HepG2 (cell line): ENCODE data around the gene RAMAC. TPM values are rescaled to one million over a fixed set of nuclear protein-coding genes. Genes with fewer than 3 reads are reported as not detected.

Experiments
- ATAC-seq: fragments of 200-7000 bp; cut with Tn5 transposase; 3 replicates; pipeline ENCODE4 v1.9.1; 2020; ENCODE audit warnings: mild to moderate bottlenecking, moderate library complexity
- BruUV-seq: library from RNA; stranded (reverse); fragments of 400-500 nt; replicated peaks from 2 replicates; lab custom pipeline; 2021; lab: Mats Ljungman, UMichigan
- CTCF ChIA-PET: fragments of 300-600 bp; formaldehyde crosslinking; extraction: SDS; loops from one replicate; lab custom pipeline; 2021; ENCODE audit warnings: low total read pairs, inconsistent platforms, low intra/inter-chr PET ratio; lab: Yijun Ruan, JAX
- POLR2A ChIA-PET: fragments of 350-600 bp; sonication (Branson Sonifier 250); formaldehyde crosslinking; loops from one replicate; lab custom pipeline; 2020; ENCODE audit warnings: antibody characterized with exemption, inconsistent platforms; lab: Yijun Ruan, JAX
- DNase-seq: peaks from one replicate; pipeline ENCODE4 v3.0.0-alpha.2; 2015; ENCODE audit warnings: low spot score
- FAIRE-seq: peaks from 3 replicates; lab custom pipeline; 2011; peaks lifted over from hg19 to GRCh38; lab: Jason Lieb, UNC
- H2AFZ ChIP-seq: one replicate; pipeline ENCODE4 v1.6.1; 2011; ENCODE audit warnings: low read length, inconsistent platforms
- H3K27ac ChIP-seq: fragments of 300-600 bp; 3 replicates; pipeline ENCODE4 v1.8.0; 2011; ENCODE audit warnings: mixed run types, mild to moderate bottlenecking, mixed read lengths, low read length, inconsistent platforms; ENCODE audit not compliant: insufficient read depth; ENCODE audit errors: extremely low read length
- H3K27me3 ChIP-seq, 2 experiments: fragments of 200-600 bp in 1 of 2; 2 replicates in 1 of 2; 3 replicates in 1 of 2; pipeline versions ENCODE4 v1.6.0 to v1.8.0; 2011; ENCODE audit warnings: low read length in 2 of 2, mild to moderate bottlenecking in 2 of 2, moderate library complexity in 2 of 2, inconsistent platforms in 1 of 2; ENCODE audit not compliant: insufficient read depth in 2 of 2, control insufficient read depth in 1 of 2
- H3K36me3 ChIP-seq, 2 experiments: fragments of 200-600 bp in 1 of 2; replicated peaks in 1 of 2; 2 replicates in 1 of 2; 3 replicates in 1 of 2; pipeline versions ENCODE4 v1.5.1 to v1.8.0; 2011; ENCODE audit warnings: low read length in 2 of 2, inconsistent platforms in 1 of 2; ENCODE audit not compliant: insufficient read depth in 2 of 2, control insufficient read depth in 1 of 2
- H3K4me1 ChIP-seq: 2 replicates; pipeline ENCODE4 v1.5.1; 2012; ENCODE audit warnings: low read length, inconsistent platforms; ENCODE audit not compliant: insufficient read depth
- H3K4me2 ChIP-seq: 2 replicates; pipeline ENCODE4 v1.6.0; 2011; ENCODE audit warnings: low read depth, low read length, inconsistent platforms
- H3K4me3 ChIP-seq, 3 experiments: fragments of 200-600 bp in 1 of 3; sonication (generic), shearing (Covaris generic) in 1 of 3; replicated peaks in 1 of 3; 2 replicates each; pipeline ENCODE4 v1.5.1; 2011 to 2016; ENCODE audit warnings: low read length in 3 of 3, inconsistent platforms in 2 of 3, low read depth in 2 of 3, mild to moderate bottlenecking in 2 of 3, control low read depth in 1 of 3, mixed read lengths in 1 of 3; ENCODE audit not compliant: insufficient read depth in 1 of 3
- H3K79me2 ChIP-seq: one replicate; pipeline ENCODE4 v1.6.1; 2011; ENCODE audit warnings: low read length, inconsistent platforms; ENCODE audit not compliant: insufficient read depth
- H3K9ac ChIP-seq: 2 replicates; pipeline ENCODE4 v1.6.0; 2011; ENCODE audit warnings: mild to moderate bottlenecking, low read depth, low read length, inconsistent platforms; ENCODE audit not compliant: insufficient read depth
- H3K9me3 ChIP-seq: 2 replicates; pipeline ENCODE4 v1.5.1; 2012; ENCODE audit warnings: mild to moderate bottlenecking, low read length
- H4K20me1 ChIP-seq: 2 replicates; pipeline ENCODE4 v1.6.0; 2011; ENCODE audit warnings: inconsistent platforms, mild to moderate bottlenecking, low read length, moderate library complexity; ENCODE audit not compliant: insufficient read depth
- HOXA9 ChIP-seq: sonication (generic); formaldehyde crosslinking; IDR thresholded peaks from 2 replicates; pipeline ENCODE4 v1.8.1; 2022; ENCODE audit warnings: missing genetic modification reagents, mild to moderate bottlenecking, moderate library complexity, borderline replicate concordance
- IRF2 ChIP-seq: IDR thresholded peaks from 2 replicates; pipeline ENCODE4 v1.6.1; 2018; ENCODE audit warnings: missing genetic modification reagents, missing compliant biosample characterization
- KLF6 ChIP-seq: IDR thresholded peaks from 2 replicates; pipeline ENCODE4 v1.8.0; 2016; ENCODE audit warnings: missing biosample characterization, missing genetic modification reagents
- PLRG1 ChIP-seq: fragments of 450-650 bp; conservative IDR thresholded peaks from 2 replicates; pipeline ENCODE4 v1.6.1; 2016
- REXO4 ChIP-seq: sonication (generic); formaldehyde crosslinking; IDR thresholded peaks from 2 replicates; pipeline ENCODE4 v1.8.0; 2022; ENCODE audit warnings: missing genetic modification reagents, mild to moderate bottlenecking, borderline replicate concordance
- SIX4 ChIP-seq: sonication (generic); formaldehyde crosslinking; IDR thresholded peaks from 2 replicates; pipeline ENCODE4 v1.4.0; 2020; ENCODE audit warnings: missing genetic modification reagents
- TAF1 ChIP-seq: sonication (generic); formaldehyde crosslinking; IDR thresholded peaks from 2 replicates; pipeline ENCODE4 v1.4.0; 2020; ENCODE audit warnings: missing genetic modification reagents
- ZBTB21 ChIP-seq: sonication (generic); formaldehyde crosslinking; IDR thresholded peaks from 2 replicates; pipeline ENCODE4 v1.4.0; 2020; ENCODE audit warnings: missing genetic modification reagents
- ZMYM3 ChIP-seq: sonication (generic); formaldehyde crosslinking; IDR thresholded peaks from 2 replicates; pipeline ENCODE4 v1.5.1; 2020; ENCODE audit warnings: mild to moderate bottlenecking, missing genetic modification reagents
- ZNF749 ChIP-seq: sonication (generic); formaldehyde crosslinking; IDR thresholded peaks from 2 replicates; pipeline ENCODE4 v1.8.0; 2022; ENCODE audit warnings: mild to moderate bottlenecking, missing genetic modification reagents, moderate library complexity, borderline replicate concordance
- ZSCAN9 ChIP-seq: IDR thresholded peaks from 2 replicates; pipeline ENCODE4 v1.6.1; 2016; ENCODE audit warnings: borderline replicate concordance
- whole genome bisulfite sequencing: methylation state at CpG from one replicate; pipeline ENCODE4 v1.1.6; 2017; ENCODE audit warnings: low lambda C conversion rate; 5-methylcytosine and 5-hydroxymethylcytosine counted together
- in situ Hi-C: cut with HindIII; loops from 2 replicates; pipeline ENCODE4 v1.10.0; 2017; ENCODE audit warnings: low pct_unique_long_range_greater_than_20kb; ENCODE audit not compliant: extremely low pct_ligation_motif_present
- intact Hi-C: fragments of 100-400 bp; cut with micrococcal nuclease; formaldehyde crosslinking; loops from one replicate; pipeline ENCODE4 v1.10.0; 2022; ENCODE audit not compliant: unreplicated experiment
- polyA plus RNA-seq, 8 experiments: library from polyadenylated mRNA; depleted of rRNA in 3 of 8; stranded (reverse) in 7 of 8; unstranded in 1 of 8; fragments of >200 nt; fragmentation: Illumina TruSeq in 4 of 8; extraction: Trizol in 4 of 8; gene quantifications; 2 replicates each; pipeline versions ENCODE4 v1.2.1 to v1.2.3, GENCODE V29; 2011 to 2016; ENCODE audit warnings: low read depth in 4 of 8, missing spikeins in 1 of 8, mixed read lengths in 1 of 8; ENCODE audit not compliant: insufficient read depth in 1 of 8
- total RNA-seq, 5 experiments: library from RNA; depleted of rRNA; stranded (reverse); fragments of >200 nt; fragmentation: Illumina TruSeq; extraction: Trizol; gene quantifications; 2 replicates each; pipeline ENCODE4 v1.2.3, GENCODE V29; 2016; ENCODE audit warnings: low read depth in 1 of 5

RAMAC gene
- total and polyA plus RNA-seq, 2 of the 13 experiments (the other 11 are each of a cell fraction or from before 2014, with no cell fraction given): 22.2 to 45.9 TPM

DNA sequence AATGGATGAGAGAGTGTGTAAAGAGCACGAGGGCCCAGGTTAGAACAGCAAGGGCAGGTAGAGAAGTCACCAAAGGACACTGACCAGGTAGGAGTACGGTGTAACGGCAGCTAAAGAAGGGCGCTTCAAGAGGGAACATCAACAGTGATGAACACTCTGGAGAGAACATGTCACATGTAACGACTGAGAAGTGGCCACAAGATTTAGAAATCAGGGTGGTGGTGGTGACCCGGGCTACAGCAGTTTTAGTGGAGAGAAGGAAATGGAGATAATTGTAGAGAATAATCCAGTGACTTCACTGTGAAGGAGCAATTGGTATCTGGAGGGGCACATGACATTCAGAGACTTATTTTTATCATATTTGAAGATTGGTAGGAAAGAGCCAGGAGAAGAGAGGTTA, 26.6 kb downstream of the RAMAC start:
- TF ChIP-seq ZNF749 (CRISPR knock-in tag): no peak
- TF ChIP-seq KLF6 (CRISPR knock-in tag): no peak
- no peak for TF ChIP-seq PLRG1
- no peak for TF ChIP-seq ZSCAN9 (CRISPR knock-in tag)
- TF ChIP-seq TAF1 (CRISPR knock-in tag): no peak
- TF ChIP-seq REXO4 (CRISPR knock-in tag): no peak
- no peak for TF ChIP-seq HOXA9 (CRISPR knock-in tag)
- TF ChIP-seq SIX4 (CRISPR knock-in tag): no peak
- no peak for TF ChIP-seq IRF2 (CRISPR knock-in tag)
- no peak for TF ChIP-seq ZMYM3 (CRISPR knock-in tag)
- TF ChIP-seq ZBTB21 (CRISPR knock-in tag): no peak
- ATAC-seq (no peak), DNase-seq (no peak), FAIRE-seq (no peak)
- H3K27ac ChIP-seq: no peak overlapping the region
- H2AFZ ChIP-seq: no peak overlapping the region
- peak overlapping the region; percentile 82; the same call in 1 of the 2 replicates for H3K9ac ChIP-seq
- peak overlapping the region; percentile 96 for H3K4me2 ChIP-seq
- ChIA-PET CTCF (no interaction called here), POLR2A (interaction anchor here (0.8 to 2.4 kb wide), 3 partner anchors 26 to 262 kb away, joined by 3 to 21 read pairs (median 4); partner anchors contain the start of gene RAMAC)
- no peaks in the 10 kb centered on the region for H3K9me3 ChIP-seq
- peaks cover 33% of the 10 kb centered on the region for H3K4me1 ChIP-seq
- H3K4me3 ChIP-seq: no peak overlapping the region
- peaks cover 1 to 13% of the 10 kb centered on the region in 2 experiments; a peak in 3 of 5 replicates for H3K36me3 ChIP-seq
- 97% methylated on average over 6 of the region's 6 CpGs for WGBS
- in situ Hi-C loops: loop anchor here (10.0 kb wide), 1 partner anchor 468 kb away; the partner anchor contains the start of gene RPS17
- H3K79me2 ChIP-seq: peaks cover 13% of the 10 kb centered on the region
- no peaks in the 10 kb centered on the region for H3K27me3 ChIP-seq
- no peaks in the 10 kb centered on the region for H4K20me1 ChIP-seq
- no TSS peak for BruUV-seq
- intact Hi-C loops: loop anchor here (5.0 kb wide), 1 partner anchor 260 kb away; no protein-coding TSS in a partner anchor
